Left hindlimb (tissue), 1 donor: Measurements from ENCODE around the gene INHBE.
"Not testable (repeated sequence)": the region's sequence is repeated elsewhere in the genome, so short reads cannot be mapped to it uniquely, and the experiment has no call there.

Experiments
- DNase-seq: peaks from one replicate; pipeline ENCODE4 v3.0.0-alpha.2; 2018

The INHBE gene

GRCh38 chr12:57476993-57477709 lies 22.0 kb downstream of the INHBE start:
- DNase-seq, result no peak

- peak; percentile 25 for DNase-seq
These were observed 22.9 kb downstream of the INHBE start for GRCh38 chr12:57477710-57478681.

GRCh38 chr12:57479043-57479375 lies 23.9 kb downstream of the INHBE start:
- DNase-seq, result no peak

- peak; percentile 11 for DNase-seq
These were observed 24.4 kb downstream of the INHBE start, which contains the start of gene ARHGAP9 for GRCh38 chr12:57479376-57480115. Gene ARHGAP9 (minus strand): TSS chr12:57479866. CDS start chr12:57479406, 460 bp downstream.

- DNase-seq, result no peak
These were observed 26.6 kb downstream of the INHBE start for GRCh38 chr12:57481671-57482070.

GRCh38 chr12:57483466-57483865 lies 28.4 kb downstream of the INHBE start:
- DNase-seq, result no peak

- no peak for DNase-seq
These were observed 30.6 kb downstream of the INHBE start for GRCh38 chr12:57485695-57486094.

GRCh38 chr12:57487055-57487596 lies 32.0 kb downstream of the INHBE start:
- no peak for DNase-seq

- peak; percentile 96 for DNase-seq
These were observed 32.7 kb downstream of the INHBE start, which contains the start of gene MARS1 for GRCh38 chr12:57487597-57488401. Gene MARS1 (plus strand): TSS chr12:57488068. CDS start chr12:57488091, 23 bp downstream.

- DNase-seq, result no peak
These were observed 33.5 kb downstream of the INHBE start for GRCh38 chr12:57488402-57489156.

- no peak for DNase-seq
These were observed 34.1 kb downstream of the INHBE start for GRCh38 chr12:57489157-57489641.

GRCh38 chr12:57490126-57490525 lies 35.0 kb downstream of the INHBE start:
- DNase-seq, result no peak

GRCh38 chr12:57491393-57492280 lies 36.5 kb downstream of the INHBE start:
- DNase-seq, result no peak

GRCh38 chr12:57495051-57495701 lies 40.1 kb downstream of the INHBE start:
- not testable (repeated sequence) for DNase-seq

- no peak for DNase-seq
These were observed 41.7 kb downstream of the INHBE start for GRCh38 chr12:57496822-57497221.

GRCh38 chr12:57497223-57498131 lies 42.4 kb downstream of the INHBE start:
- DNase-seq, result no peak

- DNase-seq, result no peak
These were observed 43.0 kb downstream of the INHBE start for GRCh38 chr12:57498132-57498502.

- DNase-seq, result no peak
These were observed 43.5 kb downstream of the INHBE start for GRCh38 chr12:57498571-57498970.
